Measurements from ENCODE around the gene AFF1. TPM values are rescaled to one million over a fixed set of nuclear protein-coding genes. Genes with fewer than 3 reads are reported as not detected.
A peak's percentile ranks its signal among the peaks of the same experiment; 100 is the strongest.

The AFF1 gene
- total RNA-seq, 1 experiment from 2014 or later: 22.6 TPM

DNA sequence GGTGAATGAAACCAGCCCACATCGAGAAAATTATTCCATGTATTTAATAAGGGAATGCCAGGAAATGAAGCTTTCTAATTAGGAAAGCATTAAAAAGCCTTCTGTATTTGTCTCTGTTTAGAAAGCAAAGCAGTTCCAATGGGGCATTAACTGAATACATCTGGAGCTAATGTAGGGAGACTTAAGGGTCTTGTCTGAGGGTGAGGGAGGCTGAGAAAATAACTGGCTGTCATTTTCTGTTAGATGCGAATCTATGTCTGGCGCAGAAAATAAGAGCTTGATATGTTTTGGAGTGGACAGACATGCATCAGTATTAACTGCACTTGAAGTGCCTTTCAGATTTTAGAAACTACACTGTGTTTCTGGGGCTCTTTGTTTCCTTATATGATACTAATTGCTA, 174.3 kb downstream of the AFF1 start:
- no peak for DNase-seq (ENCODE audit: low spot score)

- DNase-seq (ENCODE audit: low spot score): no peak
These were observed 175.1 kb downstream of the AFF1 start for GRCh38 chr4:87109945-87110344.

GRCh38 chr4:87112063-87112462, 177.3 kb downstream of the AFF1 start:
- no peak for DNase-seq (ENCODE audit: low spot score)

DNA sequence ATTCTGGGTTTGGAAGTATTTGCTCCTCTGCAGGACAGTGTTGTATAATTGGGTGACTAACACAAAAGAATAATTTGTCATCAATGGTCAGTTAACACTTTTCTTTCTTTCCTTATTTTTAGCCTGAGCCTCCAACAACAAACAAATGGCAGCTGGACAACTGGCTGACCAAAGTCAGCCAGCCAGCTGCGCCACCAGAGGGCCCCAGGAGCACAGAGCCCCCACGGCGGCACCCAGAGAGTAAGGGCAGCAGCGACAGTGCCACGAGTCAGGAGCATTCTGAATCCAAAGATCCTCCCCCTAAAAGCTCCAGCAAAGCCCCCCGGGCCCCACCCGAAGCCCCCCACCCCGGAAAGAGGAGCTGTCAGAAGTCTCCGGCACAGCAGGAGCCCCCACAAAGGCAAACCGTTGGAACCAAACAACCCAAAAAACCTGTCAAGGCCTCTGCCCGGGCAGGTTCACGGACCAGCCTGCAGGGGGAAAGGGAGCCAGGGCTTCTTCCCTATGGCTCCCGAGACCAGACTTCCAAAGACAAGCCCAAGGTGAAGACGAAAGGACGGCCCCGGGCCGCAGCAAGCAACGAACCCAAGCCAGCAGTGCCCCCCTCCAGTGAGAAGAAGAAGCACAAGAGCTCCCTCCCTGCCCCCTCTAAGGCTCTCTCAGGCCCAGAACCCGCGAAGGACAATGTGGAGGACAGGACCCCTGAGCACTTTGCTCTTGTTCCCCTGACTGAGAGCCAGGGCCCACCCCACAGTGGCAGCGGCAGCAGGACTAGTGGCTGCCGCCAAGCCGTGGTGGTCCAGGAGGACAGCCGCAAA, 179.6 kb downstream of the AFF1 start:
- DNase-seq (ENCODE audit: low spot score): no peak

- DNase-seq (ENCODE audit: low spot score): no peak
These were observed 181.4 kb downstream of the AFF1 start for GRCh38 chr4:87116231-87116630.

GRCh38 chr4:87117051-87117731, 182.4 kb downstream of the AFF1 start:
- DNase-seq (ENCODE audit: low spot score): no peak

GRCh38 chr4:87117732-87118075, 182.9 kb downstream of the AFF1 start:
- DNase-seq (ENCODE audit: low spot score): no peak

- DNase-seq (ENCODE audit: low spot score): no peak
These were observed 183.6 kb downstream of the AFF1 start for GRCh38 chr4:87118421-87118820.

- DNase-seq (ENCODE audit: low spot score): no peak
These were observed 184.0 kb downstream of the AFF1 start for GRCh38 chr4:87118826-87119225.

- no peak for DNase-seq (ENCODE audit: low spot score)
These were observed 185.2 kb downstream of the AFF1 start for GRCh38 chr4:87120010-87120409.

- peak; percentile 90 for DNase-seq (ENCODE audit: low spot score)
These were observed 185.8 kb downstream of the AFF1 start for GRCh38 chr4:87120411-87121162.

DNA sequence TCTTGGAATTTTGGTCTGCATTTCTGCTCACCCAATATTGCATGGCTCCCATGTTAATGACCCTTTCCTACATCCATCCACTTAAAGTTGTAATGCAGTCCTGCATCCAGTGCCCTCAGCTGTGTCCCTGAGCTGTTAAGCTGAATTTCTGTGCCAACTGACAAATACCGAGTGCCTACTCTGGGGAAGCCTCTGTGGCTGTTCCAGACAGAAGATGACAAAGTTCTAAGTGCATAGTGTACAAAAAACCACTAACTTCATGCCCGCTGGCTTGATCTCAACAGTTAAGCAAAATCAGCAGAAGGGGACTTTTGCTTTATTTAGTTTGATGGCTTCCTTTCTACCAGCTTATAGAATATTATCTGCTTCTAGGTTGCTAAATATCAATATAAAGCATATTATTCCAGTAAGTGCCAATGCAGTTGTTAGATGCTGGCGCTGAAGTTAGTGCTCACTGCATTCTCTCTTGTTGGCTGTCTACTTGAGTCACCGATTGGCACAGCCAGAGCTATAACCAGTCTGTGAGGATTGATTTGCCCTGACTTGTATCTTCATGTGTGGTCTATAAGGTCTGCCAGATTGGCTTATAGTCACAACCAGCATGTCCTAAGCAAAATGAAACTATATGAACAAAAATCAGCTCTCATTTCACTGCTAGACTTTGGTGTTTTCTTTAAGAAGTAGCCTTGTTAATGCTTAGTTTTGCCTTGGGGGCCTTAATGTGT, 186.7 kb downstream of the AFF1 start:
- DNase-seq (ENCODE audit: low spot score): no peak

DNA sequence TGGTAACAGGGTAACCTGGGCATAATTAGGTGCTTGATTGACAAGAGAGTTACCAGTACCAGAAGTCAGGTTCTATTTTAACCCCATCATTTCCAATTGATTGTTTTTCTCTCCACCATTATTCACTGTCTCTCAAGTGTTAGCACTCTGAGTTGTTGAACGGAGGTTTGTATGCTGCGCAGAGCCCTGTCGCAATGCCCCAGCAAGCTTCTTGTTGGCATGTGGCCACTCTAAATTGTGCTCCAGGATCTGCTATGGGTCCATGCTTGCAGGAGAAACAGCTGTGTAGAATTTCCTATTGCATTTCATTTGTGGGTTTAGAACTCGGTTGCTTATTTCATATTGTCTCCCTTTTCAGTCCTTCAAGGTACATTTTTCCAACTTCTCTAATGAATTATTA, 187.4 kb downstream of the AFF1 start:
- DNase-seq (ENCODE audit: low spot score): no peak

DNA sequence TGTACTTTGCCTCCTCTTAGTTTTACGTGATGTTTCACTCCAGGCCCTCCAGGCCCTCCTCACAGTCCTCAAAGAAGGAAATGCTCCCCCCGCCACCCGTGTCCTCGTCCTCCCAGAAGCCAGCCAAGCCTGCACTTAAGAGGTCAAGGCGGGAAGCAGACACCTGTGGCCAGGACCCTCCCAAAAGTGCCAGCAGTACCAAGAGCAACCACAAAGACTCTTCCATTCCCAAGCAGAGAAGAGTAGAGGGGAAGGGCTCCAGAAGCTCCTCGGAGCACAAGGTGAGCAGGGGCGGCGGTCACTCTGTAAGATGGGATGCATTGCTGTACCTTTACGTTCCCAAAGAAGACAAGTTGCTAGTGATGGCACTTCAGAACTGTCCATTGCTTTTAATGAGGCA, 191.2 kb downstream of the AFF1 start:
- no peak for DNase-seq (ENCODE audit: low spot score)

GRCh38 chr4:87128006-87128705, 193.3 kb downstream of the AFF1 start:
- no peak for DNase-seq (ENCODE audit: low spot score)

- no peak for DNase-seq (ENCODE audit: low spot score)
These were observed 194.9 kb downstream of the AFF1 start for GRCh38 chr4:87129681-87130080.

GRCh38 chr4:87130985-87131703, 196.3 kb downstream of the AFF1 start:
- DNase-seq (ENCODE audit: low spot score): no peak

DNA sequence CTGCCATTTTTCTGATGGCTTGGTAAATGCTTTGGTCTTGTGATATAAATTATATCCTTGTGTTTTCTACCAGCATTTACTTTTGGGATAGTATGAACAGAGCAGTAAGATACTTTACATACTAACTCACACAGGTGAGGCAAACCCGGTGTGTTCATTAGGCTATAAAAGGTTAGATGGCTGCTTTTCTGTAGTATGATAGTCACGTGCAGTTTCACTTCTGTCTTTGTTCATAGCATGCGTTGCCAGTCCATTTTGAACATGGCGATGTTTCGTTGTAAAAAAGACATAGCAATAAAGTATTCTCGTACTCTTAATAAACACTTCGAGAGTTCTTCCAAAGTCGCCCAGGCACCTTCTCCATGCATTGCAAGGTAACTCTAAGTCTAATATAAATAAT, 197.2 kb downstream of the AFF1 start:
- no peak for DNase-seq (ENCODE audit: low spot score)

GRCh38 chr4:87133183-87133582, 198.4 kb downstream of the AFF1 start:
- no peak for DNase-seq (ENCODE audit: low spot score)

DNA sequence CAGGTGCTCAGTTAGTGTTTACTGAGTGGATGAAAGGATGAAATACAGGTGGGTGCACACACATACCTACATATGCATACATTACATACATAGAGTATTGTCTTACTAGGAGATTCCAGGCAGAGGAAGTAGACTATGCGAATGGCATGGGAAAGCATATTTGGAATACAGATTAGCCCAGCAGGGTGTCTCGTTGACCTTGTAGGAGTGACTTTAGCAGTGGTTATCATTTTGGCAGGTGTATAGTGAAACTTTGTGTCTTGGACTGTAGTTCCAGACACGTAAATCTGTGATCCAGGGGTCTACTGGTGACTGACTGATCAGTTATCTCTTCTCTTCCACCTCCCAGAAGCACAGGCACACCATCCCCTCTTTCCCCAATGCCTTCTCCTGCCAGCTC, 199.3 kb downstream of the AFF1 start:
- no peak for DNase-seq (ENCODE audit: low spot score)

- DNase-seq (ENCODE audit: low spot score): no peak
These were observed 206.6 kb downstream of the AFF1 start for GRCh38 chr4:87141428-87141827.
